Sigmoid colon (tissue), 4 donors: Measurements from ENCODE around the gene KLHL40.
A peak's percentile ranks its signal among the peaks of the same experiment; 100 is the strongest.

Experiments
- EP300 ChIP-seq, 4 donors: sonication (generic); formaldehyde crosslinking; IDR thresholded peaks; one replicate each; pipeline ENCODE4 v1.6.1; 2017; ENCODE audit warnings: antibody characterized with exemption in 4 of 4
- POLR2A ChIP-seq, 2 donors: fragments of 450-650 bp; IDR thresholded peaks; one replicate each; pipeline ENCODE4 v1.6.1; 2016; ENCODE audit warnings: antibody characterized with exemption in 2 of 2, mild to moderate bottlenecking in 2 of 2, moderate library complexity in 2 of 2
- POLR2AphosphoS5 ChIP-seq, 4 donors: sonication (generic); formaldehyde crosslinking; IDR thresholded peaks; one replicate each; pipeline ENCODE4 v1.6.1; 2017; ENCODE audit warnings: antibody characterized with exemption in 4 of 4
- TF ChIP-seq, protein P1 (sequence below), 4 experiments: fragments of 450-650 bp in 3 of 4; fragments of 200-600 bp in 1 of 4; IDR thresholded peaks; one replicate each; pipeline ENCODE4 v1.5.1; 2016 to 2019; ENCODE audit warnings: antibody characterized with exemption in 4 of 4, mild to moderate bottlenecking in 3 of 4, moderate library complexity in 2 of 4

- TF ChIP-seq, protein P1, sequence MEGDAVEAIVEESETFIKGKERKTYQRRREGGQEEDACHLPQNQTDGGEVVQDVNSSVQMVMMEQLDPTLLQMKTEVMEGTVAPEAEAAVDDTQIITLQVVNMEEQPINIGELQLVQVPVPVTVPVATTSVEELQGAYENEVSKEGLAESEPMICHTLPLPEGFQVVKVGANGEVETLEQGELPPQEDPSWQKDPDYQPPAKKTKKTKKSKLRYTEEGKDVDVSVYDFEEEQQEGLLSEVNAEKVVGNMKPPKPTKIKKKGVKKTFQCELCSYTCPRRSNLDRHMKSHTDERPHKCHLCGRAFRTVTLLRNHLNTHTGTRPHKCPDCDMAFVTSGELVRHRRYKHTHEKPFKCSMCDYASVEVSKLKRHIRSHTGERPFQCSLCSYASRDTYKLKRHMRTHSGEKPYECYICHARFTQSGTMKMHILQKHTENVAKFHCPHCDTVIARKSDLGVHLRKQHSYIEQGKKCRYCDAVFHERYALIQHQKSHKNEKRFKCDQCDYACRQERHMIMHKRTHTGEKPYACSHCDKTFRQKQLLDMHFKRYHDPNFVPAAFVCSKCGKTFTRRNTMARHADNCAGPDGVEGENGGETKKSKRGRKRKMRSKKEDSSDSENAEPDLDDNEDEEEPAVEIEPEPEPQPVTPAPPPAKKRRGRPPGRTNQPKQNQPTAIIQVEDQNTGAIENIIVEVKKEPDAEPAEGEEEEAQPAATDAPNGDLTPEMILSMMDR (IDR thresholded peaks at IDR 0.05) = no peak
- peak; percentile 63 to 68 for TF ChIP-seq POLR2A (IDR thresholded peaks at IDR 0.05)
- TF ChIP-seq POLR2AphosphoS5 (IDR thresholded peaks at IDR 0.05) = peak; percentile 70 to 91 (median 86)
- TF ChIP-seq EP300 (IDR thresholded peaks at IDR 0.05) = no peak
Observed at GRCh38 chr3:42652611-42653302, 32.6 kb upstream of the KLHL40 start.
